Right lobe of liver (tissue), 6 donors: ENCODE data around the gene CST9. TPM values are rescaled to one million over a fixed set of nuclear protein-coding genes. Genes with fewer than 3 reads are reported as not detected.

Source experiments
- ATAC-seq, 4 donors: fragments of 200-7000 bp; cut with Tn5 transposase; one replicate each; pipeline ENCODE4 v1.9.1; 2020; ENCODE audit warnings: mild to moderate bottlenecking in 4 of 4, moderate library complexity in 4 of 4
- DNase-seq, 3 donors: peaks; one replicate each; pipeline ENCODE4 v3.0.0-alpha.2; 2020
- H3K27ac ChIP-seq, 3 donors: fragments of 200-600 bp; one replicate each; pipeline ENCODE4 v1.8.0; 2022
- H3K27me3 ChIP-seq, 2 donors: fragments of 200-600 bp; one replicate each; pipeline ENCODE4 v1.8.0; 2022
- H3K36me3 ChIP-seq, 4 donors: fragments of 200-600 bp; sonication (generic) in 1 of 4; one replicate each; pipeline versions ENCODE4 v1.5.1 to v1.8.0; 2017 to 2022; ENCODE audit warnings: control low read depth in 1 of 4
- H3K4me1 ChIP-seq, 4 donors: fragments of 200-600 bp; sonication (generic) in 1 of 4; one replicate each; pipeline versions ENCODE4 v1.5.1 to v1.8.0; 2017 to 2022; ENCODE audit warnings: control low read depth in 1 of 4
- H3K4me3 ChIP-seq, 3 donors: fragments of 200-600 bp; one replicate each; pipeline ENCODE4 v1.8.0; 2022
- H3K9me3 ChIP-seq, 4 donors: fragments of 200-600 bp; sonication (generic) in 1 of 4; one replicate each; pipeline versions ENCODE4 v1.5.1 to v1.8.0; 2017 to 2022; ENCODE audit warnings: control low read depth in 1 of 4
- CTCF ChIP-seq, 4 donors: fragments of 200-600 bp in 3 of 4; fragments of 450-650 bp in 1 of 4; IDR thresholded peaks; one replicate each; pipeline versions ENCODE4 v1.5.1 to v1.8.0; 2016 to 2022; ENCODE audit warnings: antibody characterized with exemption in 4 of 4, mild to moderate bottlenecking in 2 of 4
- POLR2A ChIP-seq: fragments of 450-650 bp; IDR thresholded peaks from one replicate; pipeline ENCODE4 v1.6.1; 2017; ENCODE audit warnings: antibody characterized with exemption, mild to moderate bottlenecking
- WGBS: methylation state at CpG from one replicate; pipeline ENCODE4 v1.1.6; 2018; ENCODE audit warnings: low coverage, low lambda C conversion rate; ENCODE audit not compliant: insufficient coverage; ENCODE audit errors: missing lambda C conversion rate; 5-methylcytosine and 5-hydroxymethylcytosine counted together
- intact Hi-C, 2 donors: fragments of 100-400 bp; cut with DNase I; formaldehyde crosslinking; loops; one replicate each; pipeline versions ENCODE4 v1.11.2 to v1.14.1; 2022
- total RNA-seq, 6 experiments: library from RNA; depleted of rRNA in 2 of 6; stranded (reverse); fragments of >200 nt in 2 of 6; fragmentation: NEBNext Ultra II Directional in 3 of 6; extraction: Animal tissue kit (Norgen Biotek cat#: 25700) in 3 of 6; gene quantifications; one replicate each; pipeline versions ENCODE4 v1.1.0 to v1.2.4, GENCODE V29; 2016 to 2023
- donor health status: DM: no; HTN: yes; CAD: no.
- donor health status: DM: no; HTN: no; CAD: no.
- donor health status: DM: no; HTN: no; CAD: no.
- donor health status: DM: no; HTN: yes; CAD: no.
- donor health status: DM: no; HTN: yes; CAD: no.

The CST9 gene
- total RNA-seq, 6 experiments from 2014 or later: not detected

GRCh38 chr20:23629542-23630391, 24.1 kb upstream of the CST9 start:
- H3K27ac ChIP-seq: no peak overlapping the region
- DNase-seq: no peak
- peak in 1 of 4 donors; percentile 22 for ATAC-seq
- WGBS: 59% methylated on average over 10 of the region's 12 CpGs
- intact Hi-C loops: no loop called here
- TF ChIP-seq CTCF (IDR thresholded peaks at IDR 0.05): no peak
- TF ChIP-seq POLR2A: no peak
- H3K4me3 ChIP-seq: no peak overlapping the region
- peaks cover 0 to 21% (median 8%) of the 10 kb centered on the region in 4 donors for H3K36me3 ChIP-seq
- H3K27me3 ChIP-seq: no peaks in the 10 kb centered on the region
- H3K9me3 ChIP-seq: no peaks in the 10 kb centered on the region
- H3K4me1 ChIP-seq: peaks cover 0 to 13% (median 5%) of the 10 kb centered on the region in 4 donors

GRCh38 chr20:23629017-23629541, 23.4 kb upstream of the CST9 start:
- peaks cover 0 to 18% (median 7%) of the 10 kb centered on the region in 4 donors for H3K36me3 ChIP-seq
- no peak overlapping the region for H3K27ac ChIP-seq
- no peak overlapping the region for H3K4me3 ChIP-seq
- no peaks in the 10 kb centered on the region for H3K9me3 ChIP-seq
- intact Hi-C loops: no loop called here
- ATAC-seq: peak in 3 of 4 donors; percentile 30 to 67 (median 39)
- H3K4me1 ChIP-seq: peaks cover 0 to 10% (median 1%) of the 10 kb centered on the region in 4 donors
- 48% methylated on average over 7 of the region's 7 CpGs for WGBS
- TF ChIP-seq CTCF (IDR thresholded peaks at IDR 0.05) (no peak), POLR2A (no peak)
- no peak for DNase-seq
- H3K27me3 ChIP-seq: no peaks in the 10 kb centered on the region

GRCh38 chr20:23628402-23629016, 22.8 kb upstream of the CST9 start:
- no peak for ATAC-seq
- intact Hi-C loops: no loop called here
- Histone ChIP-seq H3K9me3 (no peaks in the 10 kb centered on the region), H3K27me3 (no peaks in the 10 kb centered on the region), H3K4me1 (peaks cover 0 to 10% (median 0%) of the 10 kb centered on the region in 4 donors), H3K27ac (no peak overlapping the region), H3K4me3 (no peak overlapping the region), H3K36me3 (peaks cover 0 to 12% (median 5%) of the 10 kb centered on the region in 4 donors)
- 78% methylated on average over 4 of the region's 6 CpGs for WGBS
- no peak for DNase-seq
- no peak for TF ChIP-seq POLR2A
- no peak for TF ChIP-seq CTCF (IDR thresholded peaks at IDR 0.05)

- intact Hi-C loops: no loop called here
- no peak overlapping the region for H3K27ac ChIP-seq
- no peaks in the 10 kb centered on the region for H3K9me3 ChIP-seq
- H3K36me3 ChIP-seq: peaks cover 0 to 2% (median 0%) of the 10 kb centered on the region in 4 donors
- peaks cover 0 to 18% (median 0%) of the 10 kb centered on the region in 4 donors for H3K4me1 ChIP-seq
- no peak overlapping the region for H3K4me3 ChIP-seq
- DNase-seq: no peak
- WGBS: 50% methylated on average over 3 of the region's 3 CpGs
- no peaks in the 10 kb centered on the region for H3K27me3 ChIP-seq
- TF ChIP-seq CTCF (IDR thresholded peaks at IDR 0.05) (no peak), POLR2A (no peak)
- ATAC-seq: no peak
Observed at GRCh38 chr20:23627501-23627900, 21.8 kb upstream of the CST9 start.
